LoVo (cell line): ENCODE measurements around the gene FOXD1.
"Not testable (repeated sequence)": the region's sequence is repeated elsewhere in the genome, so short reads cannot be mapped to it uniquely, and the experiment has no call there.

ENCODE experiments used
- DNase-seq: peaks from one replicate; pipeline ENCODE4 v3.0.0-alpha.2; 2016; ENCODE audit warnings: low spot score

FOXD1 gene

GRCh38 chr5:73448463-73449136 lies at the start of gene FOXD1:
Gene FOXD1 (minus strand): TSS chr5:73448777. CDS start chr5:73448362, 415 bp downstream.
- peak; percentile 94 for DNase-seq

DNA sequence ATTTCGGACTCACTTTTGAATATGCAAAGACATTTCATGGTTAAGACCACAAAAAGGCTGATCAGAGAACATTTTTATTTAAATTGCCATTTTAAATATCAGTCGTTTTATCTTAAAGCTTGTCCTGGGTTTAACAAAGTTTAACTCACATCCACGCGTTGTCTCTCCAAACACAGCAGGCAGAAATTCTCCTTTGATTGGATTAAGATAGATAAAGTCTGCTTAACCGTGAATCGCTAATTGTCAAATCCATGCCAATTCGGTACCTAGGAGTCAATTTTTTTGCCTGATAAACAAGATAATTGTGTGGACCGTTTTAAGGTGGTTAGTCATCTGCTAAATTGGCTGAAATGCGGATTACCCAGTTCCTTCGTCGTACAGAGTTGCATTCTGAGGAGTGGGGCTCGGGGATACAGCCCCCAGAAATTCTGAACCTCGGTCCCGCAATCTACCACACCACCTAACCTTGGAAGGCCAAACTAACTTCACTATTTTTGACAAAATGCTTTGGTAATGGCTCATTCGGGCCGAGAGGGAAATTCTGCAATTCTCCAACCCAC lies 49.0 kb upstream of the FOXD1 start:
- no peak for DNase-seq

GRCh38 chr5:73496984-73497457 lies 48.4 kb upstream of the FOXD1 start:
- peak; percentile 92 for DNase-seq

GRCh38 chr5:73495772-73496335 lies 47.3 kb upstream of the FOXD1 start:
- peak; percentile 61 for DNase-seq

- no peak for DNase-seq
Observed at GRCh38 chr5:73494721-73495120, 46.1 kb upstream of the FOXD1 start.

GRCh38 chr5:73493421-73493820 lies 44.8 kb upstream of the FOXD1 start:
- DNase-seq: no peak

GRCh38 chr5:73491155-73491554 lies 42.6 kb upstream of the FOXD1 start:
- no peak for DNase-seq

DNA sequence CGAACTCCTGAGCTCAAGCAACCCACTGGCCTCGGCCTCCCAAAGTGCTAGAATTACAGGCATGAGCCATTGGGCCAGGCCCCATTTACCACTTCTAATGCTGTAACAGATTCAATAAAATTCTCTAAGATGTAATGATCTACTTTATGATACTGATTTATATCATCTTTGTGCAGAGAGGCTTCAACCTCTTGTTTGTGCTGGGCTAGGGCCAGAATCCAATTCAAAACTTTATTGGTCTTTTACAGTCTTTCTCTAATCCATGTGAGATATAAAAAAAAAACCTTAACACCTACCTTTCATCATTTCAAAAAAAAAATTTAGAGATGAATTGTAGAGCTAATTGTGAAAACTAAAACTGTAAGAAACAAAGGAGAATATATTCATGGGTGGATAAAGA lies 41.5 kb upstream of the FOXD1 start:
- DNase-seq: no peak

DNA sequence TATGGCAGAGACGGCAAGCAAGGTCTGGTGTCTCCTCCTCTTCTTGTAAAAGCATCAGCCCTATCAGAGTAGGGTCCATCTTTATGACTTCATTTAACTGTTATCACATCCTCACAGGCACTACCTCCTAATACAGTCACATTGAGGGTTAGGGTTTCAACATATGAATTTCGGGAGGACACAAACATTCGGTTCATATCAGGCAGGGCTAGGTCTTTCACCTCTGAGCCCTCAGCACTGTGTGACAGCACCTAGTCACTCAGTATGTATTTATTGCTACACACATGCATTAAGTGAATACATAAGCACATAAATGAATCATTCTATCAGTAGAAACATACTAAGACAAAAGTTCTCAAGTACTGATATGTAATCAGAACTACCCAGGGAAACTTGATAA lies 40.2 kb upstream of the FOXD1 start:
- DNase-seq: no peak

- DNase-seq: no peak
Observed at GRCh38 chr5:73487815-73488214, 39.2 kb upstream of the FOXD1 start.

DNA sequence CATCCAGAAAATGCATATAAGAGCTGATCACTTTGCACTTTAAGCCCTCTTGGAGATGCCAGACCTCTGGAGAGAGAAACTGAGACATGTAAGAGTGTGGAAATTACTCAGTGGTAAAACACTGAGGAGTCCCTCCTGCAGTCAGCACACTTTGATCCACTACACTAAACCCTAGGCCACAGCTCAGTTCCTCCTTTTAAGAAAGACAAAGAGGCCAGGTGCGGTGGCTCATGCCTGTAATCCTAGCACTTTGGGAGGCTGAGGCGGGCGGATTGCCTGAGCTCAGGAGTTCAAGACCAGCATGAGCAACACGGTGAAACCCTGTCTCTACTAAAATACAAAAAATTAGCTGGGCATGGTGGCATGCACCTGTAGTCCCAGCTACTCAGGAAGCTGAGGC lies 38.7 kb upstream of the FOXD1 start:
- DNase-seq: not testable (repeated sequence)

- DNase-seq: no peak
Observed at GRCh38 chr5:73486119-73486899, 37.7 kb upstream of the FOXD1 start.

- DNase-seq: no peak
Observed at GRCh38 chr5:73485715-73486114, 37.1 kb upstream of the FOXD1 start.

DNA sequence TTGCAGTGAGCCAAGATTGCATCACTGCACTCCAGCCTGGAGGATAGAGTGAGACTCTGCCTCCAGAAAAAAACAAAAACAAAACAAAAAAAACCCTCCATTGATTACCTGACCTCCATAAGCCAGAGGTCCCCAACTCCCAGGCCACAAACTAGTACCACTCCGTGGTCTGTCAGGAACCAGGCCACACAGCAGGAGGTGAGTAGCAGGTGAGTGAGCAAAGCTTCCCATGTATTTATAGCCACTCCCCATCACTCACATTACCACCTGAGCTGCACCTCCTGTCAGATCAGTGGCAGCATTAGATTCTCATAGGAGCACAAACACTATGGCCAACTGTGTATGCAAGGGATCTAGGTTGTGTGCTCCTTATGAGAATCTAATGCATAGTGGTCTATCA lies 35.9 kb upstream of the FOXD1 start:
- DNase-seq: no peak

DNA sequence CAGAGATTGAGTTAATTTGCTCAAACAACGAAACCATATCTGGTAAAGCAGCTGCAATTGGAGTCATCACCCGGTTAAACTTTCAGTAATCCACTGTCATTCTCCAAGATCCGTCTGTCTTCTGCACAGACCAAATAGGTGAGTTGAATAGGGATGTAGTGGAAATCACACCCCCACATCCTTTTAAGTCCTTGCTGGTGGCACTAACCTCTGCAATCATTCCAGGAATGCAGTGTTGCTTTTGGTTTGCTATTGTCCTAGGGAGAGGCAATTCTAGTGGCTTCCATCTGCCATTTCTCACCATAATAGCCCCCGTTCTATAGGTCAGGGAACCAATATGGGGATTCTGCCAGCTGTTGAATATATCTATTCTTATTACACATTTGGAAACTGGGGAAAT lies 35.1 kb upstream of the FOXD1 start:
- no peak for DNase-seq

DNA sequence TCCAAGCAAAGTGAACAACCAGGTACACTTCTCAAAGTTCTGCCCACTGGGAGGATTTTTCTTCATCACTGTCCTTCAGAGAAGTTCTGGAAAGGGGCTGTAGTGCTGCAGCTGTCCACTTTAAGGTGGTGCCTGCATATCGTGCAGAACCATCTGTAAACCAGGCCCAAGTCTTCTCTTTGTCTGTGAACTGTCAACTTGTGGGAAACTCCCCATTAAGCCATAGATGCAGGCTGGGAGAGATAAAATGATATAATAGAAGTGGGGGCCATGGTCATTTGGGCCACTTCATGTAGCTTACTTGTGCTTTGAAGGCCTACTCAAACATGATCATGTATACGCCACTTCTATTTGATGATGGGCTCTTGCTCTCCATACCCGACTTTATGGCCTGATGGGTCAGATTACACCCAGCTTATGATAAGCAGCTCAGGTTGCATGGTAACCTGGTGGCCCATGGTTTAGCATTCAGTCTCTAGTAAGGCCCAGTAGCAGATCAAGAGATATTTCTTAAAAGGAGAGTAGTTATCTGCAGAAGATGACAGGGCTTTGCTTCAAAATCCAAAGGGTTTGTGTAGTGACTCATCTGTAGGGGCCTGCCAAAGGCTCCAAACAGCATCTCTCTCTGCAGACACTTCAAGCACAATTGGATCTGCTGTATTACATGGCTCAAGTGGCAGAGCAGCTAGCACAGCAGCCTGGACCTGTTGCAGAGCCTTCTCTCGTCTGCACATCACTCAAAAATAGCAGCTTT lies 34.0 kb upstream of the FOXD1 start:
- DNase-seq: no peak

GRCh38 chr5:73480500-73480899 lies 31.9 kb upstream of the FOXD1 start:
- DNase-seq: no peak

GRCh38 chr5:73472116-73472515 lies 23.5 kb upstream of the FOXD1 start:
- no peak for DNase-seq

GRCh38 chr5:73471654-73472053 lies 23.1 kb upstream of the FOXD1 start:
- no peak for DNase-seq

- DNase-seq: no peak
Observed at GRCh38 chr5:73469878-73470277, 21.3 kb upstream of the FOXD1 start.

- DNase-seq: not testable (repeated sequence)
Observed at GRCh38 chr5:73468638-73469037, 20.1 kb upstream of the FOXD1 start.
